PC-3 (cell line): Measurements from ENCODE around the gene TREH. TPM values are rescaled to one million over a fixed set of nuclear protein-coding genes. Genes with fewer than 3 reads are reported as not detected.

ENCODE experiments used
- ATAC-seq: fragments of 200-7000 bp; cut with Tn5 transposase; 2 replicates; pipeline ENCODE4 v1.9.1; 2020; ENCODE audit warnings: mild to moderate bottlenecking, moderate library complexity
- BruUV-seq: library from RNA; stranded (reverse); fragments of 400-500 nt; replicated peaks from 2 replicates; lab custom pipeline; 2021; lab: Mats Ljungman, UMichigan
- CTCF ChIA-PET: fragments of 300-600 bp; sonication (Branson Sonifier 250); formaldehyde crosslinking; loops from one replicate; lab custom pipeline; 2022; ENCODE audit warnings: antibody characterized with exemption; lab: Charles Lee
- POLR2A ChIA-PET: fragments of 300-600 bp; sonication (Branson Sonifier 250); formaldehyde crosslinking; loops from one replicate; lab custom pipeline; 2022; ENCODE audit warnings: antibody characterized with exemption; ENCODE audit not compliant: unreplicated experiment; lab: Charles Lee
- DNase-seq: peaks from one replicate; pipeline ENCODE4 v3.0.0-alpha.2; 2015
- H2AFZ ChIP-seq: fragments of 300-600 bp; sonication (generic); 2 replicates; pipeline ENCODE4 v1.6.0; 2016; ENCODE audit warnings: antibody characterized with exemption, low read length
- H3F3A ChIP-seq: fragments of 300-600 bp; sonication (generic); one replicate; pipeline ENCODE4 v1.6.0; 2017; ENCODE audit warnings: antibody characterized with exemption, low read length, control low read depth, mild to moderate bottlenecking; ENCODE audit not compliant: unreplicated experiment
- H3K27ac ChIP-seq: fragments of 300-600 bp; sonication (generic); 2 replicates; pipeline ENCODE4 v1.5.1; 2016; ENCODE audit warnings: mild to moderate bottlenecking, low read length
- H3K27me3 ChIP-seq: fragments of 300-600 bp; sonication (generic); 2 replicates; pipeline ENCODE4 v1.6.1; 2016; ENCODE audit warnings: low read length, mixed read lengths
- H3K36me3 ChIP-seq: fragments of 300-600 bp; sonication (generic); 2 replicates; pipeline ENCODE4 v1.6.1; 2016; ENCODE audit warnings: low read depth, mixed run types, low read length, mixed read lengths
- H3K4me1 ChIP-seq: fragments of 300-600 bp; sonication (generic); 2 replicates; pipeline ENCODE4 v1.5.1; 2016; ENCODE audit warnings: low read length; ENCODE audit not compliant: insufficient read depth
- H3K4me2 ChIP-seq: fragments of 300-600 bp; sonication (generic); 2 replicates; pipeline ENCODE4 v1.6.0; 2016; ENCODE audit warnings: low read length
- H3K4me3 ChIP-seq: fragments of 300-600 bp; sonication (generic); 2 replicates; pipeline ENCODE4 v1.5.1; 2016; ENCODE audit warnings: mild to moderate bottlenecking, low read length, mixed read lengths
- H3K79me2 ChIP-seq: fragments of 300-600 bp; sonication (generic); 2 replicates; pipeline ENCODE4 v1.6.1; 2017; ENCODE audit warnings: low read length, mixed read lengths
- H3K9ac ChIP-seq: fragments of 300-600 bp; sonication (generic); 2 replicates; pipeline ENCODE4 v1.6.0; 2016; ENCODE audit warnings: mild to moderate bottlenecking, low read length
- H3K9me2 ChIP-seq: fragments of 300-600 bp; sonication (generic); replicated peaks from 2 replicates; pipeline ENCODE4 v1.6.1; 2016; ENCODE audit warnings: mixed run types, low read length, mixed read lengths
- H3K9me3 ChIP-seq: fragments of 300-600 bp; sonication (generic); 2 replicates; pipeline ENCODE4 v1.6.1; 2016; ENCODE audit warnings: low read length, mixed read lengths
- H4K20me1 ChIP-seq: fragments of 300-600 bp; sonication (generic); 2 replicates; pipeline ENCODE4 v1.6.1; 2016; ENCODE audit warnings: low read length, mixed read lengths
- CTCF ChIP-seq: fragments of 300-600 bp; sonication (generic); conservative IDR thresholded peaks from 2 replicates; pipeline ENCODE4 v1.5.1; 2017; ENCODE audit warnings: antibody characterized with exemption, low read depth, mild to moderate bottlenecking, low read length
- EZH2 ChIP-seq: fragments of 300-600 bp; sonication (generic); IDR thresholded peaks from one replicate; pipeline ENCODE4 v1.6.1; 2017; ENCODE audit warnings: antibody characterized with exemption, mild to moderate bottlenecking, low read length; ENCODE audit not compliant: unreplicated experiment
- EZH2phosphoT487 ChIP-seq: fragments of 300-600 bp; sonication (generic); IDR thresholded peaks from 2 replicates; pipeline ENCODE4 v1.6.1; 2018; ENCODE audit warnings: mild to moderate bottlenecking, antibody characterized with exemption, low read length, borderline replicate concordance
- intact Hi-C: fragments of 100-400 bp; cut with micrococcal nuclease; formaldehyde crosslinking; loops from 2 replicates; pipeline ENCODE4 v1.9.0; 2023
- microRNA-seq: library from miRNA; unstranded; fragments of <30 nt; microRNA quantifications from one replicate; pipeline ENCODE4 v1.1.0, GENCODE V29; 2020; ENCODE audit not compliant: unreplicated experiment
- total RNA-seq: library from RNA; depleted of rRNA; stranded (reverse); fragments of >200 nt; gene quantifications from 2 replicates; pipeline ENCODE4 v1.2.3, GENCODE V29; 2014; rRNA removed

The TREH gene
- total RNA-seq, 1 experiment from 2014 or later, result not detected

- H3K4me2 ChIP-seq, result peak within 1 kb of the TSS; percentile 100
- DNase-seq (peak; percentile 64), ATAC-seq (peak; percentile 71)
- peak within 1 kb of the TSS; percentile 85 for H3K4me3 ChIP-seq
- H3K27ac ChIP-seq, result no peak within 1 kb of the TSS
- no peaks in the 10 kb centered on the region for H3K79me2 ChIP-seq
- no peaks in the 10 kb centered on the region for H3F3A ChIP-seq
- H3K4me1 ChIP-seq, result peaks cover 5% of the 10 kb centered on the region; the same call in 1 of the 2 replicates
- intact Hi-C loops, result loop anchor here (1.0 to 2.0 kb wide), 2 partner anchors 27 to 52 kb away; no protein-coding TSS in a partner anchor
- TF ChIP-seq CTCF, result peak; percentile 80
- TF ChIP-seq EZH2, result no peak
- no peak for TF ChIP-seq EZH2phosphoT487
- no peaks in the 10 kb centered on the region for H4K20me1 ChIP-seq
- no peaks in the 10 kb centered on the region for H3K9me3 ChIP-seq
- ChIA-PET CTCF (interaction anchor here (0.6 to 1.6 kb wide), 5 partner anchors 12 to 172 kb away, joined by 3 to 4 read pairs (median 4); no protein-coding TSS in a partner anchor), POLR2A (interaction anchor here (0.5 to 0.6 kb wide), 2 partner anchors 12 to 286 kb away, joined by 3 read pairs; no protein-coding TSS in a partner anchor)
- peak within 1 kb of the TSS; percentile 73 for H3K9ac ChIP-seq
- no peaks in the 10 kb centered on the region for H3K9me2 ChIP-seq
- H3K27me3 ChIP-seq, result no peaks in the 10 kb centered on the region
- no TSS peak for BruUV-seq
- H2AFZ ChIP-seq, result peak within 1 kb of the TSS; percentile 97
- no peaks in the 10 kb centered on the region for H3K36me3 ChIP-seq
These were observed 71.8 kb downstream of the TREH start, which contains the start of gene PHLDB1 for GRCh38 chr11:118607401-118608359. TSS of gene PHLDB1 (plus strand) at chr11:118607615. CDS start at chr11:118613837, 6,222 bp downstream.

Small RNA genes lying within 50 kb of the gene (microRNA-seq; reads per million reads assigned to microRNA genes)
- not detected for gene MIR6716

Other genes starting within 250 kb of the TREH start
- gene KMT2A, start 243.2 kb downstream of the TREH start, total RNA-seq, result 35.3 and 38.2 TPM in 2 replicates
- gene TTC36, start 152.2 kb downstream of the TREH start, total RNA-seq, result 2.7 and 6.2 TPM in 2 replicates
- gene TMEM25, start 148.5 kb downstream of the TREH start, total RNA-seq, result 49.8 and 50.4 TPM in 2 replicates
- 32.9 and 35.2 TPM in 2 replicates for gene IFT46, start 113.7 kb downstream of the TREH start, total RNA-seq
- gene ARCN1, start 107.2 kb downstream of the TREH start, total RNA-seq, result 122 and 132 TPM in 2 replicates
- gene PHLDB1, start 72.0 kb downstream of the TREH start, total RNA-seq, result 36.1 and 37.1 TPM in 2 replicates
- gene DDX6, start 111.5 kb upstream of the TREH start, total RNA-seq, result 59.4 and 66.3 TPM in 2 replicates
- gene CXCR5, start 204.2 kb upstream of the TREH start, total RNA-seq, result not detected in 2 replicates
- gene BCL9L, start 246.3 kb upstream of the TREH start, total RNA-seq, result 49.7 and 68.2 TPM in 2 replicates